GM19463 (cell line): ENCODE data around the gene NPY.
A peak's percentile ranks its signal among the peaks of the same experiment; 100 is the strongest.
"Not testable (repeated sequence)": the region's sequence is repeated elsewhere in the genome, so short reads cannot be mapped to it uniquely, and the experiment has no call there.

Source experiments
- ATAC-seq: cut with Tn5 transposase; IDR thresholded peaks from one replicate; pipeline ENCODE4 v1.9.1; 2021; ENCODE audit warnings: mild to moderate bottlenecking, moderate library complexity; ENCODE audit not compliant: unreplicated experiment

Gene NPY

GRCh38 chr7:24283897-24284698 is at the start of gene NPY:
TSS of gene NPY (plus strand) at chr7:24284190. CDS start at chr7:24285241, 1,051 bp downstream.
- ATAC-seq = no peak

DNA sequence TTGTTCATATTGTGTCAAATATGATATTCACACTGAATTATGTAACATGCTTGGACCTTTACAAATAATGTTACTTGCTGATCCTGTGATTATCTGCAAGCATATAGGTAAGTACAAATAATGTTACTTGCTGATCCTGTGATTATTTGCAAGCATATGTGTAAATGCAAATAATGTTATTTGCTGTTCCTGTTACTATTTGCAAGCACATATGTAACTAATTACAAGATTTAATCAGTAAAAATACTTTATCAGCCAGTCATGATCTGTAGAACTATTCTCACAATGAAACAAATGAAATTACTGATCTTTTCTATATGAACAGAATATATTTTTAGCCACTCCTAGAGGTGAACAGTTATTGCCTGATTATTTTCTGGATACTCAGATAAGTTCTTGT is 44.7 kb upstream of the NPY start:
- no peak for ATAC-seq

- ATAC-seq = no peak
These were observed 42.8 kb upstream of the NPY start for GRCh38 chr7:24241206-24241605.

DNA sequence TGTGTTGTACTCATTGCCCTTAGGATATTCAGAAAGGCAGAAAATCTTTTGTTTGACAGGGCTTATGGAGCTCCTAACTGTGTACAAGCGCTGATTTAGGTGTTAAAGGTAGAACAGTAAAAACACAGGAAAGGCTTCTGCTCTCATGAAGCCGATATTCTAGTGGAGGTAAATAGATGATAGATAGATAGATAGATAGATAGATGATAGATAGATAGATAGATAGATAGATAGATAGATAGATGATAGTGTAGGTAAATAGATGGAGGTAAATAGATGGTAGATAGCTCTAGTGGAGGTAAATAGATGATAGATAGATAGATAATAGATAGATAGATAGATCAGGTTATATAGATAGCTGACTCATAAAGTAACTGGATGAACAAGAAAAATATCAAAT is 39.4 kb upstream of the NPY start:
- no peak for ATAC-seq

DNA sequence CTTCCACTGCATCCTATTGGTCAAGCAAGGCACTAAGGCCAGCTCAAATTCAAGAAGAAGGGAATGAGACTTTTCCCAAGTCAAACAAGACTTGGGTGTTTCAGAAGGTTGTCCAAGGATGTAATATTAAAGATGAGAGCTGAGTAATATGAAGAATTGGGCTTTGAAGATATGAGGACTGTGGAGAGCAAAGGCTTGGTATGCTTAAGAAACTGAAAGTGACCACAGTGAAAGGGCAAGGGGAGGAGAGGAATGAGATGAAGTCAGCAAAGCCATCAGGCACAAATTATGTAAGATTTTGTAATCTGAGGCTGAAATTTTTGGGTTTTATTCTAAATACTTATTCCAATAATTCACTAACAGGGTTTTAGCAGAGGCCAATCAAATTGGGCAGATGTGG is 38.6 kb upstream of the NPY start:
- peak; percentile 92 for ATAC-seq

DNA sequence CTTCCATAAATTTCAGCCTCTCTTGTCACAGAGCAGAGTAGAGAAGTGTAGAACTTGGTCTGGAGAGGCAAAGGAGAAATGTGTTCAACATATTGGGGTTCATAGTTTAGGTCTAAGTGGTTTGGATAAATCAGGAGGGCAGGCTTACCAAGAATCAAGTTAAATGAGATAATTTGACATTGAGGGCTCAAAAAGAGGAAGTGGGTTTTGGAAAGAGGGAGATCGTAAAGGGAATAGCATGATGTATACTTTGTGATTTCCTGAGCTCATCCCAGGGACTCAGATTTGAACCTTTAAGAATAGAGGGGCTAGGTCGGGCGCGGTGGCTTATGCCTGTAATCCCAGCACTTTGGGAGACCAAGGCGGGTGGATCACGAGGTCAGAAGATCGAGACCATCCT is 34.7 kb upstream of the NPY start:
- ATAC-seq = no peak

DNA sequence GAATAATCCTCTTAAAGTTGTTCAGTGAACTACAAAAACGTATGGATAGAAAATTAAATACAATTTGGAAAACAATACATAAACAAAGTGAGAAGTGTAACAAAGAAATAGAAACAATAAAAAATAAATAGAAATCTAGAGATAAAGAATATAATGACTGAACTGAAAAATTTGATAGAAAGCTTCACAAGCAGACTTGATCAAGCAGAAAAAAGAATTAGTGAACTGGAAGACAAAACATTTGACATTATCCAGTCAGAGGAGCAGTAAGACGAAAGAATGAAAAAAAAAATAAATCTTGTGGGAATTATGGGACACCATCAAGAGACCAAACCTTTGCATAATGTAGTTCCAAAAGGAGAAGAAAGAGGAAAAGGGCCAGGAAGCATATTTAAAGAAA is 32.4 kb upstream of the NPY start:
- ATAC-seq = no peak

DNA sequence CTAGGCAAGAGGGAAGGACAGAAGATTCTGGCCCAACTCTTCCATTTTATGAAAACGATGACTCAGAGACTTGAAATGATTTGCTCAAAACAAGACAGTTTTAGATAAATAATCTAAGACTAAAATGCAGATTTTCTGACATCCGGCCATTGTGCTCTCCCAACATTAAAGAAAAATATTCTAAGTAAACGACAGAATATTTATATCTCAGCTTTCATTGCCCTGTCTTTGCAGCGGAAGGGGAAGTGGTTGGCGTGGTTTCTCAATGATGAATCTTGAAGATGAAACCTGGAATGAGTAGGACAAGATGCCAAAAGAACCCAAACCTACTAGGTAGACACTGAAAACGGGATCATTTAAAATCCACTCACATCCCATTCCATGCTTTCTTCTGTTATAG is 28.9 kb upstream of the NPY start:
- ATAC-seq = no peak

DNA sequence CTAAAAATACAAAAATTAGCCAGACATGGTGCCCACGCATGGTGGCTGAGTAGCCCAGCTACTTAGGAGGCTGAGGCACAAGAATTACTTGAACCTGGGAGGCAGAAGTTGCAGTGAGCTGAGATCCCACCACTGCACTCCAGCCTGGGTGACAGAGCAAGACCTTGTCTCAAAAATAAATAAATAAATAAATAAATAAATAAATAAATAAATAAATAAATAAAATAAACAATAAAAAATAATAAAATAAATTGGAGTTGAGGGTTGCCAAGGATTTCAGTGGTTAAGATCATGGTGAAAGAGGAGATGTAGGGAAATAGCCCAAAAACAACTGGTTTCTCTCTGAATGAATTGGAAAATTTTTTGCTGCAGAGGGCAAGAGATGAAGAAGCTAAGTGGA is 25.7 kb upstream of the NPY start:
- not testable (repeated sequence) for ATAC-seq

- no peak for ATAC-seq
These were observed 12.1 kb upstream of the NPY start for GRCh38 chr7:24271938-24272337.

GRCh38 chr7:24279512-24279911 is 4.5 kb upstream of the NPY start:
- ATAC-seq = no peak

DNA sequence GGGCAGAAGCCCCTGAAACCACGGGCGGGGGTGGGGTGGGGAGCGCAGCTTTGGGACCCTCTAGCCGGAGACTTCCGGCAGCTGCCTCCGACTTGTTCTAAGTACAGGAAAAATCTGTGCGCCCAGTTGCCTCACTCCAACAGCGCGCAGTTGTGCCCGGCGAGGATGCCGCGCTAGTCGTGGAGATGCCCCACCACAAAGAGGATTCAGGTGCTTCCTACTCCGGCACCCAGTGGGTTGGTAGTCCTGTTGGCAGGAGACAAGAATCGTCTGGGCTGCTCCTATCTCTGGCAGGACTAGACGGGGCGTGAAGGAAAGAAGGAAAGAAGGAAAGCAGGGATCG is 465 bp upstream of the NPY start:
- ATAC-seq = no peak

DNA sequence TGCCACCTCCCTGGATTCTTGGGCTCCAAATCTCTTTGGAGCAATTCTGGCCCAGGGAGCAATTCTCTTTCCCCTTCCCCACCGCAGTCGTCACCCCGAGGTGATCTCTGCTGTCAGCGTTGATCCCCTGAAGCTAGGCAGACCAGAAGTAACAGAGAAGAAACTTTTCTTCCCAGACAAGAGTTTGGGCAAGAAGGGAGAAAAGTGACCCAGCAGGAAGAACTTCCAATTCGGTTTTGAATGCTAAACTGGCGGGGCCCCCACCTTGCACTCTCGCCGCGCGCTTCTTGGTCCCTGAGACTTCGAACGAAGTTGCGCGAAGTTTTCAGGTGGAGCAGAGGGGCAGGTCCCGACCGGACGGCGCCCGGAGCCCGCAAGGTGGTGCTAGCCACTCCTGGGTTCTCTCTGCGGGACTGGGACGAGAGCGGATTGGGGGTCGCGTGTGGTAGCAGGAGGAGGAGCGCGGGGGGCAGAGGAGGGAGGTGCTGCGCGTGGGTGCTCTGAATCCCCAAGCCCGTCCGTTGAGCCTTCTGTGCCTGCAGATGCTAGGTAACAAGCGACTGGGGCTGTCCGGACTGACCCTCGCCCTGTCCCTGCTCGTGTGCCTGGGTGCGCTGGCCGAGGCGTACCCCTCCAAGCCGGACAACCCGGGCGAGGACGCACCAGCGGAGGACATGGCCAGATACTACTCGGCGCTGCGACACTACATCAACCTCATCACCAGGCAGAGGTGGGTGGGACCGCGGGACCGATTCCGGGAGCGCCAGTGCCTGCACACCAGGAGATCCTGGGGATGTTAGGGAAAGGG is 913 bp downstream of the NPY start:
- no peak for ATAC-seq

- peak; percentile 99 for ATAC-seq
These were observed 6.1 kb downstream of the NPY start for GRCh38 chr7:24290004-24290641.

DNA sequence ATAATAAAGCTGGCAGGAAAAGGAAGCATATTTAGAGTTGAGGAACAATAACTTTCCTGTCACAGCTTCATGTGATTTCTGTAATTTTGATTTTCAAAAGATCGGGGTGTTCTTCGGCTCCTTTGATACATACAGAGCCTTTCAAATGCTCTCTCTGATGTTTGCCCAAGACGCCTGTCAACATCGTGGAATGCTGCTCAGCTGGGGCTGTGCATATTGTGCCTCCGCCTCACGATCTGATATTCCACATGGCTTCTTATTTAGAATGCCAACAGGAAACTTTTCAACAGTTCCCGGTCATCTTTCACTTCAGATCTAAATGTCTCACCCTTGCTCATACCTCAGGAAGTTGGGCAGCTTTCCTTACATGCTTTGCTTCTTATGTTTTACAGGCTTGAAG is 7.3 kb downstream of the NPY start:
- no peak for ATAC-seq

- no peak for ATAC-seq
These were observed 13.4 kb downstream of the NPY start for GRCh38 chr7:24297362-24297761.

- ATAC-seq = no peak
These were observed 14.7 kb downstream of the NPY start for GRCh38 chr7:24298696-24299095.

DNA sequence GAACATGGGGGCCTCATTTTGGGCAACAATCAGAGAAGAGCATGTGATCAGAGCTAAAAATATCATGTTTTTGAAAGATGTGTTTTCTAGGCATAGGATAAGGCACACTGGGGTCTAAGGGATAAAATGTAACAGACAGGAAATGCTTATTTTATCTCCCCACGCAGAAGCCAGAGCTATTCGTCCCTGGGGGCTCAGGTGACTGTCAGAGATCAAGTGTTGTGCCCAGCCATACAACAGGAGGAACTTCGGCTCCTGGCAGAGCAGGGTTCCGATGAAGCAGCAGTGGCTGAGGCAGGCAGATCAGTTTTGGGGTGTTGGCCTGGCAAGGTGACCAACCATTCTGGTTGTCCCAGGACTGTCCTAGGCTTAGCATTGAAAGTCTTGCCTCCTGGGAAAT is 15.2 kb downstream of the NPY start:
- ATAC-seq = no peak

- ATAC-seq = no peak
These were observed 17.7 kb downstream of the NPY start for GRCh38 chr7:24301703-24302102.

DNA sequence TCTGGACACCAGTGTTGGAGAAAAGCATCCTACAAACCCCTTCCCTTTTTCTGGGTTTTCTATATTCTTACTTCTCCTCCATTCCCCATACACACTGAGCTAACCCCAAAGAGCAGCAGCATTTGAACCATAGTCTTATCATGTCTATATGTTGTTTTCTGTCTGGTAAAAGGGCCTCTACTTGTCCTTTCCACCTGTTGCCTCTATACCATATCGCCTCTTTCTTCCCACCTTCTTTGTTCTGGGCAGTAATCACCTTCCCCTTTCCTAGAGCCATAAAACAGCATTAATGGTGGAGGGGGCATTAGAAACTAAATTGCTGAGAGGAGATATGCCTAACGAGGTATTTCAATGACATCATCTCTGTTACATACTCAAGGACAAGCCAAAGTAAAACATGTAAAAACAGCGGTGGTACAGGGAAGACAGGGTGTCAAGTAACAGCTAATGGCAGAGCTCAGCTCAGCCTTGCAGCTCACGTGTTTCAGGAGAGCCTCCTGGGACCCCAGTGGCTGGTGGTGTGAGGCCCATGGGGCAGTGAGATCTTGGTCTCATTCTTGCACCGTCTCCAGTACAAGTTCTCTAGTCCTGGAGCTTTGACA is 20.6 kb downstream of the NPY start:
- no peak for ATAC-seq

DNA sequence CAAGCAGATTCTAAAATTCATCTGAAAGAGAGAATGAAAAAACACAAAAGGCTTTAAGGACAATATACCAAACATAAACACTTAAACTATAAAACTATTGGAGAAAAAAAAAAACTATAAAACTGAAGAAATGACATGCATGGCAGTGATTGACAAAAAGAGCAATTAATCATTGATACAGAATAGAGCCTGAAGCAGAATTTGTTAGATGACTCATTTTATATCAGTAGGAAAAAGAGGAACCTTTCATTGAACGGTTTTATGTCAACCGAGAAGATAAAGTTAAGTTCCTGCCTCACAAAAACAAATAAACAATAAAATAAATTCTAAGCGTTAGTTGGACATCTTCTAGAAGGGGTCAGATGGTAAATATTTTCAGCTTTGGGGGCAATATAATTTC is 23.3 kb downstream of the NPY start:
- ATAC-seq = no peak

GRCh38 chr7:24312588-24312987 is 28.6 kb downstream of the NPY start:
- ATAC-seq = no peak
